HepG2 (cell line): Measurements from ENCODE around the gene AVPR2. TPM values are rescaled to one million over a fixed set of nuclear protein-coding genes. Genes with fewer than 3 reads are reported as not detected.

Source experiments
- ATAC-seq: fragments of 200-7000 bp; cut with Tn5 transposase; 3 replicates; pipeline ENCODE4 v1.9.1; 2020; ENCODE audit warnings: mild to moderate bottlenecking, moderate library complexity
- BruUV-seq: library from RNA; stranded (reverse); fragments of 400-500 nt; replicated peaks from 2 replicates; lab custom pipeline; 2021; lab: Mats Ljungman, UMichigan
- CTCF ChIA-PET: fragments of 300-600 bp; formaldehyde crosslinking; extraction: SDS; loops from one replicate; lab custom pipeline; 2021; ENCODE audit warnings: low total read pairs, inconsistent platforms, low intra/inter-chr PET ratio; lab: Yijun Ruan, JAX
- POLR2A ChIA-PET: fragments of 350-600 bp; sonication (Branson Sonifier 250); formaldehyde crosslinking; loops from one replicate; lab custom pipeline; 2020; ENCODE audit warnings: antibody characterized with exemption, inconsistent platforms; lab: Yijun Ruan, JAX
- DNase-seq: peaks from one replicate; pipeline ENCODE4 v3.0.0-alpha.2; 2015; ENCODE audit warnings: low spot score
- FAIRE-seq: peaks from 3 replicates; lab custom pipeline; 2011; peaks lifted over from hg19 to GRCh38; lab: Jason Lieb, UNC
- H2AFZ ChIP-seq: one replicate; pipeline ENCODE4 v1.6.1; 2011; ENCODE audit warnings: low read length, inconsistent platforms
- H3K27ac ChIP-seq: fragments of 300-600 bp; 3 replicates; pipeline ENCODE4 v1.8.0; 2011; ENCODE audit warnings: mixed run types, mild to moderate bottlenecking, mixed read lengths, low read length, inconsistent platforms; ENCODE audit not compliant: insufficient read depth; ENCODE audit errors: extremely low read length
- H3K27me3 ChIP-seq, 2 experiments: fragments of 200-600 bp in 1 of 2; 2 replicates in 1 of 2; 3 replicates in 1 of 2; pipeline versions ENCODE4 v1.6.0 to v1.8.0; 2011; ENCODE audit warnings: low read length in 2 of 2, mild to moderate bottlenecking in 2 of 2, moderate library complexity in 2 of 2, inconsistent platforms in 1 of 2; ENCODE audit not compliant: insufficient read depth in 2 of 2, control insufficient read depth in 1 of 2
- H3K36me3 ChIP-seq, 2 experiments: fragments of 200-600 bp in 1 of 2; replicated peaks in 1 of 2; 2 replicates in 1 of 2; 3 replicates in 1 of 2; pipeline versions ENCODE4 v1.5.1 to v1.8.0; 2011; ENCODE audit warnings: low read length in 2 of 2, inconsistent platforms in 1 of 2; ENCODE audit not compliant: insufficient read depth in 2 of 2, control insufficient read depth in 1 of 2
- H3K4me1 ChIP-seq: 2 replicates; pipeline ENCODE4 v1.5.1; 2012; ENCODE audit warnings: low read length, inconsistent platforms; ENCODE audit not compliant: insufficient read depth
- H3K4me2 ChIP-seq: 2 replicates; pipeline ENCODE4 v1.6.0; 2011; ENCODE audit warnings: low read depth, low read length, inconsistent platforms
- H3K4me3 ChIP-seq, 3 experiments: fragments of 200-600 bp in 1 of 3; sonication (generic), shearing (Covaris generic) in 1 of 3; replicated peaks in 1 of 3; 2 replicates each; pipeline ENCODE4 v1.5.1; 2011 to 2016; ENCODE audit warnings: low read length in 3 of 3, inconsistent platforms in 2 of 3, low read depth in 2 of 3, mild to moderate bottlenecking in 2 of 3, control low read depth in 1 of 3, mixed read lengths in 1 of 3; ENCODE audit not compliant: insufficient read depth in 1 of 3
- H3K79me2 ChIP-seq: one replicate; pipeline ENCODE4 v1.6.1; 2011; ENCODE audit warnings: low read length, inconsistent platforms; ENCODE audit not compliant: insufficient read depth
- H3K9ac ChIP-seq: 2 replicates; pipeline ENCODE4 v1.6.0; 2011; ENCODE audit warnings: mild to moderate bottlenecking, low read depth, low read length, inconsistent platforms; ENCODE audit not compliant: insufficient read depth
- H3K9me3 ChIP-seq: 2 replicates; pipeline ENCODE4 v1.5.1; 2012; ENCODE audit warnings: mild to moderate bottlenecking, low read length
- H4K20me1 ChIP-seq: 2 replicates; pipeline ENCODE4 v1.6.0; 2011; ENCODE audit warnings: inconsistent platforms, mild to moderate bottlenecking, low read length, moderate library complexity; ENCODE audit not compliant: insufficient read depth
- ARNT2 ChIP-seq: sonication (generic); formaldehyde crosslinking; IDR thresholded peaks from 2 replicates; pipeline ENCODE4 v1.8.0; 2022; ENCODE audit warnings: mild to moderate bottlenecking, low read depth, missing genetic modification reagents, moderate library complexity
- FOXC1 ChIP-seq: sonication (generic); formaldehyde crosslinking; IDR thresholded peaks from 2 replicates; pipeline ENCODE4 v1.8.0; 2022; ENCODE audit warnings: mild to moderate bottlenecking, missing genetic modification reagents, borderline replicate concordance
- HIC2 ChIP-seq: sonication (generic); formaldehyde crosslinking; IDR thresholded peaks from 2 replicates; pipeline ENCODE4 v1.9.0; 2022; ENCODE audit warnings: low read depth, missing genetic modification reagents
- KDM3A ChIP-seq: IDR thresholded peaks from 2 replicates; pipeline ENCODE4 v1.6.1; 2018; ENCODE audit warnings: low read depth, missing compliant biosample characterization
- NR2F6 ChIP-seq, 2 experiments: IDR thresholded peaks; 2 replicates each; pipeline ENCODE4 v1.6.1; 2016; ENCODE audit warnings: antibody characterized with exemption in 1 of 2, mild to moderate bottlenecking in 1 of 2
- SIN3B ChIP-seq: fragments of 150-350 bp; IDR thresholded peaks from 2 replicates; pipeline ENCODE4 v1.6.1; 2014; ENCODE audit warnings: low read length
- SNAI1 ChIP-seq: sonication (generic); formaldehyde crosslinking; IDR thresholded peaks from 2 replicates; pipeline ENCODE4 v1.5.0; 2020; ENCODE audit warnings: mild to moderate bottlenecking, missing genetic modification reagents, borderline replicate concordance
- STAG1 ChIP-seq: sonication (generic); formaldehyde crosslinking; IDR thresholded peaks from 2 replicates; pipeline ENCODE4 v1.4.0; 2020; ENCODE audit warnings: missing genetic modification reagents
- SUZ12 ChIP-seq: fragments of 150-350 bp; IDR thresholded peaks from 2 replicates; pipeline ENCODE4 v1.6.1; 2014; ENCODE audit warnings: low read depth, low read length
- ZBTB3 ChIP-seq: sonication (generic); formaldehyde crosslinking; IDR thresholded peaks from 2 replicates; pipeline ENCODE4 v1.4.0; 2020; ENCODE audit warnings: low read depth, mild to moderate bottlenecking, moderate library complexity, missing genetic modification reagents, borderline replicate concordance
- ZBTB49 ChIP-seq: sonication (generic); formaldehyde crosslinking; IDR thresholded peaks from 2 replicates; pipeline ENCODE4 v1.4.0; 2020; ENCODE audit warnings: missing genetic modification reagents, borderline replicate concordance
- ZC3H13 ChIP-seq: sonication (generic); formaldehyde crosslinking; IDR thresholded peaks from 2 replicates; pipeline ENCODE4 v1.8.1; 2023; ENCODE audit warnings: mild to moderate bottlenecking, missing genetic modification reagents, moderate library complexity
- ZKSCAN1 ChIP-seq: fragments of 150-350 bp; IDR thresholded peaks from 2 replicates; pipeline ENCODE4 v1.6.1; 2014; ENCODE audit warnings: low read length
- ZNF136 ChIP-seq: sonication (generic); formaldehyde crosslinking; IDR thresholded peaks from 2 replicates; pipeline ENCODE4 v1.8.1; 2022; ENCODE audit warnings: low read depth, mild to moderate bottlenecking, moderate library complexity, missing genetic modification reagents
- ZNF773 ChIP-seq: sonication (generic); formaldehyde crosslinking; IDR thresholded peaks from 2 replicates; pipeline ENCODE4 v1.4.0; 2020; ENCODE audit warnings: missing genetic modification reagents, borderline replicate concordance
- ZNF83 ChIP-seq: sonication (generic); formaldehyde crosslinking; IDR thresholded peaks from 2 replicates; pipeline ENCODE4 v1.4.0; 2020; ENCODE audit warnings: missing genetic modification reagents, mild to moderate bottlenecking, borderline replicate concordance
- WGBS: methylation state at CpG from one replicate; pipeline ENCODE4 v1.1.6; 2017; ENCODE audit warnings: low lambda C conversion rate; 5-methylcytosine and 5-hydroxymethylcytosine counted together
- in situ Hi-C: cut with HindIII; loops from 2 replicates; pipeline ENCODE4 v1.10.0; 2017; ENCODE audit warnings: low pct_unique_long_range_greater_than_20kb; ENCODE audit not compliant: extremely low pct_ligation_motif_present
- intact Hi-C: fragments of 100-400 bp; cut with micrococcal nuclease; formaldehyde crosslinking; loops from one replicate; pipeline ENCODE4 v1.10.0; 2022; ENCODE audit not compliant: unreplicated experiment
- polyA plus RNA-seq, 8 experiments: library from polyadenylated mRNA; depleted of rRNA in 3 of 8; stranded (reverse) in 7 of 8; unstranded in 1 of 8; fragments of >200 nt; fragmentation: Illumina TruSeq in 4 of 8; extraction: Trizol in 4 of 8; gene quantifications; 2 replicates each; pipeline versions ENCODE4 v1.2.1 to v1.2.3, GENCODE V29; 2011 to 2016; ENCODE audit warnings: low read depth in 4 of 8, missing spikeins in 1 of 8, mixed read lengths in 1 of 8; ENCODE audit not compliant: insufficient read depth in 1 of 8
- total RNA-seq, 5 experiments: library from RNA; depleted of rRNA; stranded (reverse); fragments of >200 nt; fragmentation: Illumina TruSeq; extraction: Trizol; gene quantifications; 2 replicates each; pipeline ENCODE4 v1.2.3, GENCODE V29; 2016; ENCODE audit warnings: low read depth in 1 of 5
- TF ChIP-seq, protein P1 (sequence below): sonication (generic); formaldehyde crosslinking; IDR thresholded peaks from 2 replicates; pipeline ENCODE4 v1.4.0; 2020; ENCODE audit warnings: missing genetic modification reagents, mild to moderate bottlenecking, borderline replicate concordance

The AVPR2 gene
- total and polyA plus RNA-seq, 2 of the 13 experiments (the other 11 are each of a cell fraction or from before 2014, with no cell fraction given) = not detected

DNA sequence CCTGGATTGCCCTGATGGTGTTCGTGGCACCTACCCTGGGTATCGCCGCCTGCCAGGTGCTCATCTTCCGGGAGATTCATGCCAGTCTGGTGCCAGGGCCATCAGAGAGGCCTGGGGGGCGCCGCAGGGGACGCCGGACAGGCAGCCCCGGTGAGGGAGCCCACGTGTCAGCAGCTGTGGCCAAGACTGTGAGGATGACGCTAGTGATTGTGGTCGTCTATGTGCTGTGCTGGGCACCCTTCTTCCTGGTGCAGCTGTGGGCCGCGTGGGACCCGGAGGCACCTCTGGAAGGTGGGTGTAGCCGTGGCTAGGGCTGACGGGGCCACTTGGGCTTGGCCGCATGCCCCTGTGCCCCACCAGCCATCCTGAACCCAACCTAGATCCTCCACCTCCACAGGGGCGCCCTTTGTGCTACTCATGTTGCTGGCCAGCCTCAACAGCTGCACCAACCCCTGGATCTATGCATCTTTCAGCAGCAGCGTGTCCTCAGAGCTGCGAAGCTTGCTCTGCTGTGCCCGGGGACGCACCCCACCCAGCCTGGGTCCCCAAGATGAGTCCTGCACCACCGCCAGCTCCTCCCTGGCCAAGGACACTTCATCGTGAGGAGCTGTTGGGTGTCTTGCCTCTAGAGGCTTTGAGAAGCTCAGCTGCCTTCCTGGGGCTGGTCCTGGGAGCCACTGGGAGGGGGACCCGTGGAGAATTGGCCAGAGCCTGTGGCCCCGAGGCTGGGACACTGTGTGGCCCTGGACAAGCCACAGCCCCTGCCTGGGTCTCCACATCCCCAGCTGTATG is 1.8 kb downstream of the AVPR2 start (continued):
- TF ChIP-seq ZC3H13 (CRISPR knock-in tag) (no peak), NR2F6 (IDR thresholded peaks at IDR 0.05) (no peak), NR2F6 (CRISPR knock-in tag; IDR thresholded peaks at IDR 0.05) (no peak), SUZ12 (no peak), ARNT2 (CRISPR knock-in tag) (no peak), HIC2 (CRISPR knock-in tag) (no peak), FOXC1 (CRISPR knock-in tag) (no peak), ZNF136 (CRISPR knock-in tag) (no peak), ZNF83 (CRISPR knock-in tag) (no peak), SIN3B (no peak), ZKSCAN1 (no peak), SNAI1 (CRISPR knock-in tag) (no peak)

DNA sequence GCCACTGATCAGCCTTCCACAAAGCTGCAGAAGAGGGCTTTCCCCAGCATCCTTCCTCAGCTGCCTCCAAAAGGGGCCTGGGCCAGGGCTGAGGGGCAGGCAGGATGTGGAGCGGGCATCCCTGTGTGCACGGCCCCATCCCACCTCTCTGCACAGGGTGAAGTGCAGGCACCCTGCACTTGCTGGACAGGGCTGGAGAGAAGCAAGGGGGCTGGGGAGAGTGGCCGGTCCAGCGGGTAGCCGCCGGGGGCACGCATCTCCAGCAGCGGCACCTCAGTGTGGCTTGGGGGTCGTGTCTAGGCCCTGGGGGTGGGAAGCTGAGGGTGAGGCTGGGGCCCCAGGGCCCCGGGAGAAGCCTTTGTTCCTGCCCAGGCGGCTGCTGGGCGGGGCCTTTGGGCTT is 3.0 kb downstream of the AVPR2 start:
- Histone ChIP-seq H3K4me3 (no peak overlapping the region), H4K20me1 (no peaks in the 10 kb centered on the region), H3K27me3 (peaks cover 0 to 4% of the 10 kb centered on the region in 2 experiments; a peak in 1 of 5 replicates), H3K4me1 (peaks cover 5% of the 10 kb centered on the region), H3K9me3 (no peaks in the 10 kb centered on the region), H3K27ac (no peak overlapping the region), H3K4me2 (no peak overlapping the region), H3K36me3 (no peaks in the 10 kb centered on the region), H3K9ac (no peak overlapping the region), H2AFZ (no peak overlapping the region), H3K79me2 (no peaks in the 10 kb centered on the region)
- FAIRE-seq (no peak), DNase-seq (no peak), ATAC-seq (no peak)
- BruUV-seq = no TSS peak
- in situ Hi-C loops (no loop called here), intact Hi-C loops (no loop called here)
- ChIA-PET CTCF (no interaction called here), POLR2A (no interaction called here)
- WGBS = no CpG with 5 or more reads among the region's 12 CpGs
- TF ChIP-seq ZBTB3 (no peak), STAG1 (no peak), ZNF773 (CRISPR knock-in tag) (no peak), KDM3A (no peak), ZBTB49 (CRISPR knock-in tag) (no peak)
- TF ChIP-seq, protein P1, sequence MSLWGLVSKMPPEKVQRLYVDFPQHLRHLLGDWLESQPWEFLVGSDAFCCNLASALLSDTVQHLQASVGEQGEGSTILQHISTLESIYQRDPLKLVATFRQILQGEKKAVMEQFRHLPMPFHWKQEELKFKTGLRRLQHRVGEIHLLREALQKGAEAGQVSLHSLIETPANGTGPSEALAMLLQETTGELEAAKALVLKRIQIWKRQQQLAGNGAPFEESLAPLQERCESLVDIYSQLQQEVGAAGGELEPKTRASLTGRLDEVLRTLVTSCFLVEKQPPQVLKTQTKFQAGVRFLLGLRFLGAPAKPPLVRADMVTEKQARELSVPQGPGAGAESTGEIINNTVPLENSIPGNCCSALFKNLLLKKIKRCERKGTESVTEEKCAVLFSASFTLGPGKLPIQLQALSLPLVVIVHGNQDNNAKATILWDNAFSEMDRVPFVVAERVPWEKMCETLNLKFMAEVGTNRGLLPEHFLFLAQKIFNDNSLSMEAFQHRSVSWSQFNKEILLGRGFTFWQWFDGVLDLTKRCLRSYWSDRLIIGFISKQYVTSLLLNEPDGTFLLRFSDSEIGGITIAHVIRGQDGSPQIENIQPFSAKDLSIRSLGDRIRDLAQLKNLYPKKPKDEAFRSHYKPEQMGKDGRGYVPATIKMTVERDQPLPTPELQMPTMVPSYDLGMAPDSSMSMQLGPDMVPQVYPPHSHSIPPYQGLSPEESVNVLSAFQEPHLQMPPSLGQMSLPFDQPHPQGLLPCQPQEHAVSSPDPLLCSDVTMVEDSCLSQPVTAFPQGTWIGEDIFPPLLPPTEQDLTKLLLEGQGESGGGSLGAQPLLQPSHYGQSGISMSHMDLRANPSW (CRISPR knock-in tag) = no peak
